Type B pancreatic cell (in vitro differentiated cells): ENCODE data around the gene ABCC12. TPM values are rescaled to one million over a fixed set of nuclear protein-coding genes. Genes with fewer than 3 reads are reported as not detected.

Experiments
- DNase-seq: peaks from one replicate; pipeline ENCODE4 v3.0.0; 2021; ENCODE audit warnings: mixed read lengths; ENCODE audit not compliant: unreplicated experiment; ENCODE audit errors: extremely low spot score
- H3K27ac Mint-ChIP-seq: 2 replicates; pipeline ENCODE4 v1.8.0; 2021; ENCODE audit warnings: mild to moderate bottlenecking, mixed read lengths
- H3K27me3 Mint-ChIP-seq: 2 replicates; pipeline ENCODE4 v1.8.0; 2021; ENCODE audit warnings: mixed read lengths
- H3K36me3 Mint-ChIP-seq: 2 replicates; pipeline ENCODE4 v1.8.0; 2021; ENCODE audit warnings: mixed read lengths
- H3K4me1 Mint-ChIP-seq: one replicate; pipeline ENCODE4 v1.8.0; 2021; ENCODE audit warnings: mixed read lengths; ENCODE audit not compliant: unreplicated experiment
- H3K4me3 Mint-ChIP-seq: 2 replicates; pipeline ENCODE4 v1.8.0; 2021; ENCODE audit warnings: mild to moderate bottlenecking, mixed read lengths
- H3K9me3 Mint-ChIP-seq: 2 replicates; pipeline ENCODE4 v1.8.0; 2021; ENCODE audit warnings: mixed read lengths
- CTCF ChIP-seq: fragments of 200-600 bp; sonication (generic); conservative IDR thresholded peaks from 2 replicates; pipeline ENCODE4 v1.5.0; 2021; ENCODE audit warnings: antibody characterized with exemption, mild to moderate bottlenecking
- total RNA-seq: library from RNA; stranded (reverse); gene quantifications from 2 replicates; pipeline ENCODE4 v1.2.1, GENCODE V29; 2021; ENCODE audit warnings: low replicate concordance

The ABCC12 gene
- total RNA-seq, 1 donor from 2014 or later: 0.10 TPM

GRCh38 chr16:48121276-48121675 lies 34.5 kb downstream of the ABCC12 start:
- Mint-ChIP-seq H3K4me3 (no peak overlapping the region), H3K9me3 (no peaks in the 10 kb centered on the region), H3K4me1 (no peaks in the 10 kb centered on the region), H3K27ac (no peak overlapping the region), H3K36me3 (no peaks in the 10 kb centered on the region), H3K27me3 (no peaks in the 10 kb centered on the region)
- DNase-seq: no peak
- TF ChIP-seq CTCF: no peak

GRCh38 chr16:48118841-48119240 lies 37.0 kb downstream of the ABCC12 start:
- Mint-ChIP-seq H3K36me3 (no peaks in the 10 kb centered on the region), H3K4me3 (no peak overlapping the region), H3K4me1 (no peaks in the 10 kb centered on the region), H3K27ac (no peak overlapping the region), H3K27me3 (no peaks in the 10 kb centered on the region), H3K9me3 (no peaks in the 10 kb centered on the region)
- no peak for TF ChIP-seq CTCF
- DNase-seq: no peak

- TF ChIP-seq CTCF: peak; percentile 94
- H3K27ac Mint-ChIP-seq: no peak overlapping the region
- no peaks in the 10 kb centered on the region for H3K9me3 Mint-ChIP-seq
- H3K27me3 Mint-ChIP-seq: no peaks in the 10 kb centered on the region
- H3K4me3 Mint-ChIP-seq: no peak overlapping the region
- no peaks in the 10 kb centered on the region for H3K36me3 Mint-ChIP-seq
- H3K4me1 Mint-ChIP-seq: no peaks in the 10 kb centered on the region
- peak; percentile 75 for DNase-seq
Observed at GRCh38 chr16:48117217-48118105, 38.3 kb downstream of the ABCC12 start.

- Mint-ChIP-seq H3K27me3 (peaks cover 7% of the 10 kb centered on the region), H3K27ac (no peak overlapping the region), H3K36me3 (no peaks in the 10 kb centered on the region), H3K4me3 (no peak overlapping the region), H3K4me1 (no peaks in the 10 kb centered on the region), H3K9me3 (no peaks in the 10 kb centered on the region)
- no peak for TF ChIP-seq CTCF
- DNase-seq: no peak
Observed at GRCh38 chr16:48115299-48115698, 40.5 kb downstream of the ABCC12 start.

GRCh38 chr16:48114410-48114809 lies 41.4 kb downstream of the ABCC12 start:
- H3K36me3 Mint-ChIP-seq: no peaks in the 10 kb centered on the region
- no peak overlapping the region for H3K4me3 Mint-ChIP-seq
- no peaks in the 10 kb centered on the region for H3K4me1 Mint-ChIP-seq
- no peak for TF ChIP-seq CTCF
- H3K27me3 Mint-ChIP-seq: peaks cover 11% of the 10 kb centered on the region
- no peaks in the 10 kb centered on the region for H3K9me3 Mint-ChIP-seq
- no peak for DNase-seq
- no peak overlapping the region for H3K27ac Mint-ChIP-seq
